Activated CD8-positive, alpha-beta memory T cell treated with anti-CD3 and anti-CD28 coated beads for 1 hour (primary cell): ENCODE data around the gene FLNC.

Source experiments
- DNase-seq, 2 donors: peaks; one replicate each; pipeline ENCODE4 v3.0.0-alpha.2; 2020; ENCODE audit warnings: low read depth in 1 of 2; ENCODE audit errors: extremely low read depth in 1 of 2

Gene FLNC, protein sequence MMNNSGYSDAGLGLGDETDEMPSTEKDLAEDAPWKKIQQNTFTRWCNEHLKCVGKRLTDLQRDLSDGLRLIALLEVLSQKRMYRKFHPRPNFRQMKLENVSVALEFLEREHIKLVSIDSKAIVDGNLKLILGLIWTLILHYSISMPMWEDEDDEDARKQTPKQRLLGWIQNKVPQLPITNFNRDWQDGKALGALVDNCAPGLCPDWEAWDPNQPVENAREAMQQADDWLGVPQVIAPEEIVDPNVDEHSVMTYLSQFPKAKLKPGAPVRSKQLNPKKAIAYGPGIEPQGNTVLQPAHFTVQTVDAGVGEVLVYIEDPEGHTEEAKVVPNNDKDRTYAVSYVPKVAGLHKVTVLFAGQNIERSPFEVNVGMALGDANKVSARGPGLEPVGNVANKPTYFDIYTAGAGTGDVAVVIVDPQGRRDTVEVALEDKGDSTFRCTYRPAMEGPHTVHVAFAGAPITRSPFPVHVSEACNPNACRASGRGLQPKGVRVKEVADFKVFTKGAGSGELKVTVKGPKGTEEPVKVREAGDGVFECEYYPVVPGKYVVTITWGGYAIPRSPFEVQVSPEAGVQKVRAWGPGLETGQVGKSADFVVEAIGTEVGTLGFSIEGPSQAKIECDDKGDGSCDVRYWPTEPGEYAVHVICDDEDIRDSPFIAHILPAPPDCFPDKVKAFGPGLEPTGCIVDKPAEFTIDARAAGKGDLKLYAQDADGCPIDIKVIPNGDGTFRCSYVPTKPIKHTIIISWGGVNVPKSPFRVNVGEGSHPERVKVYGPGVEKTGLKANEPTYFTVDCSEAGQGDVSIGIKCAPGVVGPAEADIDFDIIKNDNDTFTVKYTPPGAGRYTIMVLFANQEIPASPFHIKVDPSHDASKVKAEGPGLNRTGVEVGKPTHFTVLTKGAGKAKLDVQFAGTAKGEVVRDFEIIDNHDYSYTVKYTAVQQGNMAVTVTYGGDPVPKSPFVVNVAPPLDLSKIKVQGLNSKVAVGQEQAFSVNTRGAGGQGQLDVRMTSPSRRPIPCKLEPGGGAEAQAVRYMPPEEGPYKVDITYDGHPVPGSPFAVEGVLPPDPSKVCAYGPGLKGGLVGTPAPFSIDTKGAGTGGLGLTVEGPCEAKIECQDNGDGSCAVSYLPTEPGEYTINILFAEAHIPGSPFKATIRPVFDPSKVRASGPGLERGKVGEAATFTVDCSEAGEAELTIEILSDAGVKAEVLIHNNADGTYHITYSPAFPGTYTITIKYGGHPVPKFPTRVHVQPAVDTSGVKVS (N-terminal part only)

DNA sequence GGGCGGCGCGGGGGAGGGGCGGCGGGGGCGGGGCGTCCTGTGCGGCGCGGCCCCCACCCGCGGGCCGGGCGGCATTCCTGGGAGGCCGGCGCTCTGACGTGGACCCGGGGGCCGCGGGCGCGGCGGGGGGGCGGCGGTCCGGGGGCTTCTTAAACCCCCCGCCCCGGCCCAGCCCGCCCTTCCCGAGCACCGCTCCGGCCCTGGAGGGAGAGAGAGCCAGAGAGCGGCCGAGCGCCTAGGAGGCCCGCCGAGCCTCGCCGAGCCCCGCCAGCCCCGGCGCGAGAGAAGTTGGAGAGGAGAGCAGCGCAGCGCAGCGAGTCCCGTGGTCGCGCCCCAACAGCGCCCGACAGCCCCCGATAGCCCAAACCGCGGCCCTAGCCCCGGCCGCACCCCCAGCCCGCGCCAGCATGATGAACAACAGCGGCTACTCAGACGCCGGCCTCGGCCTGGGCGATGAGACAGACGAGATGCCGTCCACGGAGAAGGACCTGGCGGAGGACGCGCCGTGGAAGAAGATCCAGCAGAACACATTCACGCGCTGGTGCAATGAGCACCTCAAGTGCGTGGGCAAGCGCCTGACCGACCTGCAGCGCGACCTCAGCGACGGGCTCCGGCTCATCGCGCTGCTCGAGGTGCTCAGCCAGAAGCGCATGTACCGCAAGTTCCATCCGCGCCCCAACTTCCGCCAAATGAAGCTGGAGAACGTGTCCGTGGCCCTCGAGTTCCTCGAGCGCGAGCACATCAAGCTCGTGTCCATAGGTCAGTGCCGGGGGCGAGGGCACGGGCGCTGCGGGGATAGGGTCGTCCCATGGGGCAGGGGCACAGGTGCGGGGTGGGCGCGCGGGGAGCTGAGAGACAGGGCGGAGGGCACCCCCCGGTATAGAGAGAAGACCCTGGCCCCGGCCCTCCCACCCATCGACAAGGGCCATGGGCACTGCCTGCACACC is at the start of gene FLNC:
TSS of gene FLNC (plus strand) at position 176 of the 947 bp plus-strand sequence. CDS start at position 408, 232 bp downstream.
- no peak for DNase-seq

DNA sequence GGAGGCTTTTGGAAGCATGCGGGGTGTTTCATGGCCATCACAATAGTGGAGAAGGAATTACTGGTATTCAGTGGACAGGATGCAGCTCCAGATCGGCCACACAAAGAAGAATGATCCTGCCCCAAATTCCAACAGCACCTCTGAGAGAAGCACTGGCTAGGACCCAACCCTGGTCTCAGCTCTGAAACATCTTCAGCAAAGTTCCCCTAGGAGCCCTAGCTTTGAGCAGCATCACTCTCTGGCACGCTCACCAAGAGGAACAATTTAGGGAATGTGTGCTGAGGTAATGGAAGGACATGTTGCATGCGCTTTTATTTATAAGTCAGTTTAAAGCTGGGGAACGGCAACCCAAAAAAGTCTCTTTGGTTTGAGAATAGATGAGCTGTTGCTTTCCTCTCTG is 49.1 kb upstream of the FLNC start:
- no peak for DNase-seq

DNA sequence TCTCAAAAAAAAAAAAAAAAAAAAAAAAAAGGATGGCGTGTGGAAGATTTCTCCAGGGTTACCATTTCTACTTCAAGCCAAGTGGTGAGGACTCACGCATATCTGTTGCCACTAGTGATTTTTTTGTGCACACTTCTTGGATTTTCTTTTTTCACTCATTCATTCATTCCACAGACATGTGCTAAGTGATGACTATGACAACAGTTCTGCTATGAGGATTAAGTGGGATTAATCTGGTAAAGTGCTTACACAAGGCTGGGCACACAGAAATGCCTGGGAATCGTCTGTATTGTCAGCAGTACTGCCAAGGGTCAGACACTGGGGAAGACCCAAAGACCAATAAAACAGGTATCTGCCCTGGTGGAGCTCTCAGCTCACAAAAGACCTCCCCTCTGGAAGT is 48.4 kb upstream of the FLNC start:
- DNase-seq: no peak

DNA sequence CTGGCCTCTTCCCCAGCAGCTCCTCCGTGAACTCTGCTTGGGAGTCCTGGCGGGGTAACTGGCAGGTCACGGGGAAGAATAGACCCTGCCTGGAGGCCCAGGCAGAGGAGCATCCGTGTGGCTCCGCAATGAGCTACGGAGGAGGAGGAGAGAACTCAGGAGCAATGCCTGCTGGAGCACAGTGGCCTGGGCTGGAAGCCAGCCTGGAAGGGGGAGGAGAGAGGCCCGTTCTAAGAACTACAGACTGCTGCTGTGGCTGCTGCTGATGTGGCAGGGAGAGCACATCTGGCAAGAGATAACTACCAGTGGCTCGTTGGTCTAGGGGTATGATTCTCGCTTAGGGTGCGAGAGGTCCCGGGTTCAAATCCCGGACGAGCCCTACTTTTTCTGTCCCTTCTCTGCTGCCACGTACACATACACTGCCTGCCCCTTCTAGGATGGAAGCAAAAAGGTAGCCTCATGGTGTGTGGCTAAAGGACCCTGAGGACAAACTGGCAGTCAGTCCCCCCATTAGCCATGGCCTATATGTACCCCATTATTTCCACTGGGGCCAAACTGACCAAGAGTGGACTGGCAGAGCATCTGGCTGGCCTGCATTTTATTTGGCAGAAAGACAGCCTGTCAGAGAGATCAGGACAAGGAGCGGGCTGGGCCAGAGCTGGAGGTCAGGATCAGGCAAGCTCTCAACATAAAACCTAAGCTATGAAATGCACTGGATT is 46.9 kb upstream of the FLNC start:
- no peak for DNase-seq

DNA sequence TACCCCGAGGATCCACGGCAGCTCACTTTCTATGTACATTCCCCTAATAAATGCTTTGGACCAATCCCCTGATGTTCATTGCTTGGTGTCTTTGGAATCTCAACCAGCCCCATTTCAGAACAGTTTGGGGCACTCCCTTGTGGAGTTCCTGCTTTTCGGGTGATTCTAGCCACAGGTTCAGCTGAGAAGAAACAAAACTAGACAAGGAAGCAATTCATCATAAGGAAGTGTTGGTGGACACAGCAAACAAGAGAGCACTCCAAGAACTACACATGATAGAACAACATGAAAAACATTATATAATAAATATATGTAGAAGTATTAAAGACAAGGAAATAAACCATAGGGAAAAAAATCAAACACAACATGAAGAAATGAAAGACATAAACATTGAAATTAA is 44.5 kb upstream of the FLNC start:
- no peak for DNase-seq

DNA sequence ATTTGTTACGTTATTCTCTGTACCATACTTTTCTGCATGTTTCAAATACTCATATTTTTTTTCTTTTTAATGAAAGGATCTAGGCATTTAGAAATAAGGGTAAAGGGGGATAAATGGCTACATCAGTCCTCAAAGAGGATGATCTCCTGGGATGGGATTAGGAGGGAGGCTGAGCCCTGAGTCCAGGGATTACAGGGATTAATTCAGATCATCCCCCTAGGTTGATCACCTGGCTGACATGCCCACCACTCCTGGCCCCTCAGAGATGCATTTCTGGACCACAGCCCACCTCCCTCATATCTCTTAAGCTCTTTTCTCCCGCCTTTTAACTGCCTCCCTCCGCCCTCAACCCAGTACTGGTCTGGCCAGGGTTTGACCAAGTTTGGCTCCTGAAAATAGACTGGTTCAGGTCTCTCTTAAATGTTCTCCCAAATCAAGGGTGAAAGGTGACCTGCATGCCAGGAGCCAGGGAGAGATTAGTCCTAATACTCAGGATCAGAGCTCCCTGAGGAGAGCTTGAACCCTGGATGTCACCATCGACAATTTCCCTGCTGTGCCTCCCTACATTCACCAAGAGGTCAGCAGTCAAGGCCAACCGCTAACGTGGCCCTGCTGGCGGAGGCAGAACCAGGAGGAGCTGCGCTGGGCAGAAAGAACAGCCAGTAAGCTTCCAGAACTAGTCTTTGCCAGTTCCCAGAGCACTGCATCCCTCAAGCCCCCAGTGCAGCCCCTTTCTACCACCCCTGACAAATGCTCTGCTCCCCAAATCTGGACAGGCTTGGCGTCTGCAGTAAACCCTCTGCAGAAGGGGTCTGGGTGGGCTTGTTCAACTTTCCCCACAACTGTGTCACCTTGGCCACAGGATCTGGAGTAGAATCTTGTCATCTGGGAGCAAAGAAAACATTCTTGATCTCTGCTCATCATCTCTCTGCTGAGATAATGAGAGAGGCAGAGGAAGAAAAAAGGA is 41.5 kb upstream of the FLNC start:
- DNase-seq: no peak

DNA sequence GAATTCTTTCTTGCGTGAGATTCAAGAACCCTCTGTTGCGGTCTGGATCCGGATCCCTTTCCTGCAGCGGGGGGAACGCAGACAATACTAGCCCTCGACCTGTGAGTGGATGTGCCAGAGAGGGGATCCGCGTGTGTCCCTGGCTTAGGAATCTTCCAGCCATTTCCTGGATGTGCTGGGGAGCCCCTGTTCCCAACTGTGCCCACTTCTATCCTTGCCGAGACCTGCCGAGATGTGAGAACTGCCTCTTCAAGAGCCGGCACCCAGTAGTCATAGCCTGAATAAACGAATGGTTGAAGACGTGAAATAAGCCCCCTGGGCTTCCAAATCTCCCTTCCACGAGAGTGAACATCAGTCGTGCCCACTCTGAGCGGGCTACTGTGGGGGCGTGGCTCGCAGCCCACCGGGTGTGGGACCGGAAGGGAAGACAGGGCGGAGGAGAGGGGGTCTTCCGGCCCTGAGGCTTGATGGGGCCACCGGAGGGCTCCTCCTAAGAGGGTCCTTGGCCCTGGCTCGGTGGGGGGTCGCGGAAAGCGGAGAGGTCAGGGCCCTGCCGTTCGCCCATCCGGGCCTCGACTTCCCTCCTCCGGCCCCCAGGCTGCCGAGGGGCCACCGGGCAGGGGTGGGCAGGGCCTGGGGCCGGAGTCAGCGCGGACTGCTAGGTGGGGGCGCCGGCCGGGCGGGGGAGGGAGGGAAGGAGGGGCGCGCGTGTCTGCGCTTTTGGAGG is 39.7 kb upstream of the FLNC start:
- no peak for DNase-seq

DNA sequence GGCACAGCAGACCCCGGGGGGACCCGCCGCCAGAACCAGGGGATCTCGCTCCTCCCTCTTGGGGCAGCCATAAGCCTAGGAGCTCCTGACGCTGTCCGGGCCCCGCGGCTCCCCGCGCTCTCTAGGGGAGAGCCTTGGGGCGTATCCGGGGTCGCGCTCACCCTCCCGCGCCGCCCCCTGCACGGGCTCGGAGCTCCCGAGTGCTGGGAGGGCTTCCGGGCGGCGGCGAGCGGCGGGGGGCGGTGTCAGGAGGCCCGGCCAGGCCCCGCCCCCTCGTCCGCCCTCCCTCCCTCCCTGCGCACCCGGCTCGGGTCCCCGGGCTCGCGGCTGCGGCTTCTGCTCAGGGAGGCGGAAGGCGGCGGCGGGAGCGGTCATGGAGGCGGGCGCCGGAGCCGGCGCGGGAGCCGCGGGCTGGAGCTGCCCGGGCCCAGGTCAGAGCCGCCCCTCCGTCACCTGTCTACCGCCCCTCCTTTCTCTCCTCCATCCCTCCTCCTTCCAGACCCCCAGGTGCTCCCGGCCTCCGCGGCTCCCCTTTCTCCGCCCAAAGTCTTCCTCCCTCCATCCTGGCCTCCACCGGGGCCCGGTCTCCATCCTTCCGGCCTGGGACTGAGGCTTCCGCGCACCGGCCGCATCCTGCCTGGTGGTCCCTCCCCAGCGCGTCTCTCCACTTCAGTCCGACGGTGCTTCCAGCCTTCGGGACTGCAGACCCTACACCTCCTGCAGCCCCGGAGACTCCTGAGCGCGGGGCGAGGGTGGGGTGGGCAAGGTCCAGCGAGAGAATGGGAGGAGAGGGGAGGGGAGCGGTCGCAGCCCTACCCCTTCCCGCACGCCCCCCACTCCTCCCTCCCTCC is 38.9 kb upstream of the FLNC start, which contains the start of gene CCDC136:
TSS of gene CCDC136 (plus strand) at position 848 of the 851 bp plus-strand sequence. CDS start 444 bp downstream, outside the sequence.
- peak; percentile 37 to 65 for DNase-seq

DNA sequence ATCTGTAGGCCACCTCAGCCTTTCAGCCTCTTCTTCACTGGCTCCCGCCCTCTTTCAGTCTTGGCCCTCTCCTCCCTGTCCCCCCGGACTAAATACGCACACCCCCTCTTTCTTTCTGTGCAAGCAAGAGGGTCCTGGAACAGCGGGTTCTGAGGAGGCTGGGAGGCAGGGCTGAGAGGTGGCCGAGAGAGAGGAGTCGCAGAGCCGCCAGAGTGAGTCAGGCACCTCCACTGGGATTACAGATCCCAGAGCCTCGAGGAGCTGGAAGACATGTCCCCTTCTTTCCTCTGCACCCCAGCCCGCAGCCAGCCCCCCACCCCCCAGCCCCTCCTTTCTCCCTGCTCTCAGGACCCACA is 38.3 kb upstream of the FLNC start:
- DNase-seq: no peak

DNA sequence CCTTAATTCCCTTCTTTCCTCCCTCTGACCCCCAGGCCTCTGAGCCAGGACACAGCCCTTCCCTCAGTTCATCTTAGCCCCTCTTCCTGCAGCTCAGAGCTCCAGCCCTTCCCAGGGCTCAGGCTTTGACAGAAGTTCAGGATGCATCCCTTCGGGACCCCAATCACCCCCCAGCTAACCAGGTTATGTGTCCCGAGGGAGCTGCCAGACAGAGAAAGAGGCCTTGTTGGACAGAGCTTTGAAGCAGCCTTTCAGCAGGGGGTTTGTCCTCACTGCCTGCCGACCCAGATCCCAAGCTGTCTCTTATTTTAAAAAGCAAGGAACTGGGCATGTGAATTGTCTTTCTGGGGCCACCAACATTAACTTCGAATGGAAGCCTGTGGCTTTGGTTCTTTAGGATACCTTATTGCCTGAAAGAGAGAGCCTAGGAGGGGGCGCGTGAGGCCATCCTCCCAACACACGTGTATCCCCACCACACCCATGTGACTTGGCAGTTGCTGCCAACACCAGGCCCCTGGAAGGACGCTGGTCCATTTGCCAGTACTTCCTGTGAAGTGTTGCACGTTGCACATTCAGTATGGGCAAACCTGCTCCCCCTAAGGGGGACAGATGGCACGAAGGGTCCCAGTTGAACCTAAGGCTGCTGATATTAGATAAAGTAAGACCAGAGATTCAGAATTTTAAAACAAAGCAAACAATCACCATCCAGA is 37.6 kb upstream of the FLNC start:
- no peak for DNase-seq

DNA sequence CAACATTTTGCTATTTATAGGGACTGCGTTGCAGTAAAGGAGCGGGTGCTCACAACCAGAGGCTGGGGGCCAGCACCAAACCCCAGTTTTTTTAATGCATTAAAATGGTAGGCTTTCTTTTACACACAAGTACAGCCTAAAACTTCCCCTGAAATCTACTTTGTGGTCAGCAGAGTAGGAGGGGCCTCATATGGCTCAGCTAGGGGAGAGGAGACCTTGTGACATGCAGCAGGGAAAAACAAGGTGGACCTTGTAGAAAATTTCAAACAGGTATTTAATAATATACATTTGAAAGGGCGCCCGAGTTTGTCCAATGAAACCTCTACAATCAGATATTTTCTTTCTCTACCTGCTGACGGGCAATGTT is 37.0 kb upstream of the FLNC start:
- DNase-seq: no peak

DNA sequence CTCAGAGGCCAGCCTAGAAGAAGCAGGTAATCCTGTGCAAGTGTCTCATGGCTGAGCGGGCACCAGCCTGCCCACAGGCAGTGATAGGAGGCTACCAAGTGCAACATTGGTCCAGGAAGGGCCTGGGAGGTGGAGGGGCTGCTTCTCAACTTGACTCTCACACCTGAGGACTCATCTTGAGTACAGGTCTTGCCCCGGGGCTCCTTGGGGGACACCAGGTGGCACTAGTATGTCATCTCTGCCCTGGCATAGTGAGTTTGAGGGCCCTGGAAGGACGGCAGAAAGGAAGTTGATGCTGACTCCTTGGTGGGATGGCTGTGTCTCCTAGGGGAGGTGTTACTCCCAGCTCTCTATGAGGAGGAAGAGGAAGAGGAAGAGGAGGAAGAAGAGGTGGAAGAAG is 36.2 kb upstream of the FLNC start:
- DNase-seq: no peak

DNA sequence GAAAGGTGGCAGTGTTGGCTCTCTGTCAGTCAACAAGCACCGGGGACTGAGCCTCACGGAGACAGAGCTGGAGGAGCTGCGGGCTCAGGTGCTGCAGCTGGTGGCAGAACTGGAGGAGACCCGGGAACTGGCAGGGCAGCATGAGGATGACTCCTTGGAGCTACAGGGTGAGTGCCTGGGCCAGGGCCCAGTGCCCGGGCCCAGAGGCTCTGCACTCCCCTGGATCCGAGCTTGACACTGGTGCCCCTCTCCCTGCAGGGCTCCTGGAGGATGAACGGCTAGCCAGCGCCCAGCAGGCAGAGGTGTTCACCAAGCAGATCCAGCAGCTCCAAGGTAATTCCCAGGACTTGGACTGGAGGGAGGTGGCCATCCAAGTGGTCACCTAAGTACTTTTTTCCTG is 35.8 kb upstream of the FLNC start:
- no peak for DNase-seq

DNA sequence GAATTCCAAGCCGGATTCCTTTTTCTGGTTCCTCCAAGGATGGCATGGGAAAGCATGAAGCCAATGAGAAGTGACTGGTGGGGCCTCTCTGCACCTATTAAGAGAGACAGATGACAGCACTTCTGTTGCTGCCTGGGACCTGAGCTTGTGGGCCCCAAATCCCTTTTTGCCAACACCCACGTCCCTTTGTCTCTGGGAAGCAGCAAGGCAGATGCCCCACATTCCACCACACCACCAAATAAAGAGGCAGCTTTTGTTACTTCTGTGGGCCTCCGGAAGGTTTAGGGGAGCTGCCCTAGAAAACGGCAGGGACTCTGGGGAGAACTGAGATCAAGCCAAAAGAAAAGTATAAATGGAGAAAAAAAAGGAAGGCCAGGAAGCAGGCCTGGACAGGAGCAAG is 35.1 kb upstream of the FLNC start:
- no peak for DNase-seq

DNA sequence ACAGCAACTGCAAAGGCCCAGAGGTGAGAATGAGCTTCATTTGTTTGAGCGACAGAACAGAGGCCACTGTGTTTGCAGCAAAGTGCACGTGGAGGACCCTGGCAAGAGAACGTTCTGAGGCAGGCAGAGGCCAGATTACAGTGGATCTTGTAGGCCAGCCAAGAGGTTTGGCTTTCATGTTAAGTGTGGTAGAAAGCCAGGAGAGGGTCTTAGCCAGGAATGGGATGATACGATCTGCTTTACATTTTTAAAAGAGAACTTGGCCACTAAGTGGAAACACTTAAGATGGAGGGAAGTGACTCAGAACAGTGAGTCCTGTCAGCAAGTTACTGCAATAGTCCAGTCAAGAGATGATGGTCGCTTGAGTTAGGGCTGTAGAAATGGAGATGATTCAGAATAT is 33.9 kb upstream of the FLNC start:
- DNase-seq: no peak

DNA sequence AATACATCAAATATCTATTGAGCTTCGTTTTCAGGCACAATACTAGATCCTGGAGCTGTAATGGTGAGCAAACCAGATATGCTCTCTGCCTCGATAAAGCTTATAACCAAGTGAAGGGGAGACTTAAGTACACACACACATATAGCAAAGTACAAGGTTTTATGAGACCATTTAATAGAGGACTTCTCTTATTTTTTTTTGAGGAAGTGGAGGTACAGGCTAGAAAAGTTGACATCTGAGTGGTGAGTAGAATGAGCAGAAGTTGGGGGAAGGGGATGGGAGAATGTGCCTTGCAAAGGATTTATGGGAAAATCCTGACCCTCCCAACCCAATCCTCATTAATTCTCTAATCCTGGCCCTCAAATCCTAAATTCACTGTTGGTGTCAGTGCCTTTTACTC is 30.8 kb upstream of the FLNC start:
- DNase-seq: no peak
